HG03469 (cell line): ENCODE data around the gene OR51G2.

Source experiments
- ATAC-seq: cut with Tn5 transposase; IDR thresholded peaks from one replicate; pipeline ENCODE4 v1.9.1; 2021; ENCODE audit warnings: mild to moderate bottlenecking, moderate library complexity, moderate number of reproducible peaks; ENCODE audit not compliant: unreplicated experiment

Gene OR51G2

GRCh38 chr11:4865855-4866254 lies 53.3 kb downstream of the OR51G2 start:
- no peak for ATAC-seq

- no peak for ATAC-seq
Measured at GRCh38 chr11:4863876-4864275, 55.3 kb downstream of the OR51G2 start.
